GM23248 (cell line): Measurements from ENCODE around the gene PSMG4. TPM values are rescaled to one million over a fixed set of nuclear protein-coding genes. Genes with fewer than 3 reads are reported as not detected.

Experiments used
- DNase-seq: peaks from one replicate; pipeline ENCODE4 v3.0.0-alpha.2; 2015
- H2AFZ ChIP-seq: fragments of 200-600 bp; sonication (generic); 2 replicates; pipeline ENCODE4 v1.6.1; 2016; ENCODE audit warnings: antibody characterized with exemption
- H3F3A ChIP-seq: fragments of 200-600 bp; sonication (generic); 2 replicates; pipeline ENCODE4 v1.6.1; 2016; ENCODE audit warnings: mild to moderate bottlenecking, antibody characterized with exemption, mixed run types; ENCODE audit not compliant: insufficient read depth
- H3K27ac ChIP-seq: fragments of 200-600 bp; sonication (generic); 2 replicates; pipeline ENCODE4 v1.5.1; 2016; ENCODE audit warnings: mild to moderate bottlenecking
- H3K27me3 ChIP-seq: fragments of 200-600 bp; sonication (generic); replicated peaks from 2 replicates; pipeline ENCODE4 v1.6.1; 2016; ENCODE audit warnings: mild to moderate bottlenecking; ENCODE audit not compliant: insufficient read depth
- H3K36me3 ChIP-seq: fragments of 200-600 bp; sonication (generic); 2 replicates; pipeline ENCODE4 v1.6.1; 2016; ENCODE audit warnings: low read depth, mild to moderate bottlenecking
- H3K4me1 ChIP-seq: fragments of 200-600 bp; sonication (generic); 2 replicates; pipeline ENCODE4 v1.6.1; 2016; ENCODE audit warnings: mild to moderate bottlenecking; ENCODE audit not compliant: insufficient read depth
- H3K4me2 ChIP-seq: fragments of 200-600 bp; sonication (generic); one replicate; pipeline ENCODE4 v1.6.1; 2016; ENCODE audit warnings: mild to moderate bottlenecking; ENCODE audit not compliant: unreplicated experiment
- H3K4me3 ChIP-seq: fragments of 200-600 bp; sonication (generic); 2 replicates; pipeline ENCODE4 v1.5.1; 2016; ENCODE audit warnings: mild to moderate bottlenecking
- H3K79me2 ChIP-seq: fragments of 200-600 bp; sonication (generic); 2 replicates; pipeline ENCODE4 v1.6.1; 2016; ENCODE audit warnings: mild to moderate bottlenecking; ENCODE audit not compliant: insufficient read depth
- H3K9ac ChIP-seq: fragments of 200-600 bp; sonication (generic); 2 replicates; pipeline ENCODE4 v1.6.1; 2016; ENCODE audit warnings: mild to moderate bottlenecking
- H3K9me2 ChIP-seq: fragments of 200-600 bp; sonication (generic); 2 replicates; pipeline ENCODE4 v1.6.1; 2016; ENCODE audit warnings: mixed run types, mild to moderate bottlenecking, moderate library complexity; ENCODE audit not compliant: insufficient read depth
- H3K9me3 ChIP-seq: fragments of 200-600 bp; sonication (generic); one replicate; pipeline ENCODE4 v1.6.1; 2017; ENCODE audit warnings: low read depth
- H4K20me1 ChIP-seq: fragments of 200-600 bp; sonication (generic); 2 replicates; pipeline ENCODE4 v1.6.0; 2016; ENCODE audit not compliant: insufficient read depth
- EZH2 ChIP-seq: fragments of 200-600 bp; sonication (generic); IDR thresholded peaks from 2 replicates; pipeline ENCODE4 v1.6.1; 2018; ENCODE audit warnings: antibody characterized with exemption, mild to moderate bottlenecking; ENCODE audit not compliant: insufficient read depth, poor library complexity, severe bottlenecking
- EZH2phosphoT487 ChIP-seq: fragments of 200-600 bp; sonication (generic); IDR thresholded peaks from 2 replicates; pipeline ENCODE4 v1.6.1; 2018; ENCODE audit warnings: antibody characterized with exemption, moderate library complexity, mild to moderate bottlenecking, low read depth; ENCODE audit not compliant: insufficient read depth
- WGBS, 2 experiments: methylation state at CpG; one replicate each; pipeline ENCODE4 v1.1.6; 2015 to 2017; ENCODE audit warnings: low lambda C conversion rate in 2 of 2, low coverage in 1 of 2; ENCODE audit errors: missing lambda C conversion rate in 2 of 2; 5-methylcytosine and 5-hydroxymethylcytosine counted together
- in situ Hi-C: fragments of 300-500 bp; cut with MboI; formaldehyde crosslinking; loops from 2 replicates; pipeline ENCODE4 v1.15.0; 2020
- polyA plus RNA-seq: library from polyadenylated mRNA; unstranded; fragments of >200 nt; fragmentation: Nextera tagmentation; extraction: Ambion mirVana; gene quantifications from 2 replicates; pipeline ENCODE4 v1.2.1, GENCODE V29; 2016
- total RNA-seq: library from RNA; depleted of rRNA; stranded (reverse); fragments of >200 nt; shearing (Covaris generic); gene quantifications from 2 replicates; pipeline ENCODE4 v1.2.3, GENCODE V29; 2014; rRNA removed

PSMG4 gene
- total and polyA plus RNA-seq, 2 experiments from 2014 or later = 20.0 to 46.9 TPM

DNA sequence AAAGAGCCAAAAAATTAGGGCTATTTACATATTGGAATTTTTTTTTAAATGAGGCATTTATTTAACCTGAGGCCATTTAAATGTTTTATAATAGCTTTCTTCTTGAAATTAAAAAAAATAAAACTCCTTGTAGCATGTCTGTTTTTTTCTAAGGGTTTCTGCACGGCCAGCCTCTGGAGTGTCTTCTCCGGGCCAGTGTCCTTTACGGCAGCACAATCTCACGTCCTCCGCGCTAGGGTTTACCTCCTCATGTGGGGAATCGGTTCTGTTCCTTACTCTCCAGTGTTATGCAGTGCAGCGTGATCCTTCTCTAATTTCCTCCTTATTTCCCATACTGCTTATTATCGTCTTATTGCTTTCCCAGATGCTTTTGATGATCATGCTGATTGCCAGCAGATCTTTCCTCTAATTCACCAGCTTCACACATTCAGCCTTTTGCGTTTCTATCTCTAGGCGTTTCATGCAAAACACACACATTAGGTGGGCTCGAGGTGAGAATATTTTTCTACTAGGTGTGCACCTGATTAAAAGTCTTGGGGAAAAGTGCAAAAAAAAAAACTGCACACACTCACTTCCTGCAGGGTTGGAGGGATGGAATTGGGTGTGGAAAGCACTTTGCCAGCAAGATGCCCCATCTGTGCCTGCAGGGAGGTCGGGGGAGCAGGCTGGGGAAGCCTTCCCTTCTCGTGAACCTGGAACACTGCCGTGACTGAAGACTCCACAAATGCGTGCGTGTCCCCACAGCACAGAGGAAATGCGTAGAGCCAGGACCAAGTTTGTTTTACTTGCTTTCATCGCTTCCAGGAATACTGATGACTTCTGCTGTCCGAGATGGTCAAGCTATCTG, 56.1 kb downstream of the PSMG4 start:
- TF ChIP-seq EZH2phosphoT487 (no peak), EZH2 (no peak)

GRCh38 chr6:3315841-3316240, 57.1 kb downstream of the PSMG4 start:
- Histone ChIP-seq H3K9ac (no peak overlapping the region), H3K27me3 (no peaks in the 10 kb centered on the region), H3K79me2 (no peaks in the 10 kb centered on the region), H3K4me1 (no peaks in the 10 kb centered on the region), H4K20me1 (no peaks in the 10 kb centered on the region), H3K27ac (no peak overlapping the region), H3K9me3 (no peaks in the 10 kb centered on the region), H3F3A (no peaks in the 10 kb centered on the region), H3K4me2 (no peak overlapping the region), H3K9me2 (no peaks in the 10 kb centered on the region), H3K36me3 (no peaks in the 10 kb centered on the region), H2AFZ (no peak overlapping the region), H3K4me3 (no peak overlapping the region)
- in situ Hi-C loops = no loop called here
- TF ChIP-seq EZH2phosphoT487 = no peak
- no peak for TF ChIP-seq EZH2
- DNase-seq = no peak
- 89 to 95% methylated on average over 8 of the region's 8 CpGs for WGBS, 2 experiments

More for the DNA sequence above, 56.1 kb downstream of the PSMG4 start:
- no peaks in the 10 kb centered on the region for H4K20me1 ChIP-seq
- no peak overlapping the region for H3K4me3 ChIP-seq
- H3K4me2 ChIP-seq = no peak overlapping the region
- H2AFZ ChIP-seq = no peak overlapping the region
- in situ Hi-C loops = no loop called here
- 87 to 88% methylated on average over 20 of the region's 20 CpGs for WGBS, 2 experiments
- no peak overlapping the region for H3K9ac ChIP-seq
- H3F3A ChIP-seq = no peaks in the 10 kb centered on the region
- no peaks in the 10 kb centered on the region for H3K27me3 ChIP-seq
- no peaks in the 10 kb centered on the region for H3K79me2 ChIP-seq
- H3K36me3 ChIP-seq = no peaks in the 10 kb centered on the region
- no peak for DNase-seq
- no peaks in the 10 kb centered on the region for H3K9me2 ChIP-seq
- no peaks in the 10 kb centered on the region for H3K4me1 ChIP-seq
- H3K9me3 ChIP-seq = no peaks in the 10 kb centered on the region
- no peak overlapping the region for H3K27ac ChIP-seq

DNA sequence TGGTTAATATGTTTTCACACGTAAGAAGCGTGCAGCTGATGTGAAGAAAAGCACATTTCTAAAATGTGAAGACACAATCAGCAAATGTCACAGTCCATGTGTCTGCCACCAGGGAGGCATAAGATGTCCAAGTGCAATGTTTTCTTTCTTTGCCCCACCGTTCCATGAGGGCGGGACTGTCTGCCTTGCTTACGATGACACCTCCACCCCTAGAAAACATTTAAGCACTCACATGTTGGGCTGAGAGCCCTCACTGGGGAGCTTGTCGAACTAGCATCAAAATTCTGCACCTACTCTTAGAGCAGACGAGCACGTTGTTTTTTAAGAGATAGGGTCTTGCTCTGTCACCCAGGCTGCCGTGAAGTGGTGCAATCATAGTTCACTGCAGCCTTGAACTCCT, 57.6 kb downstream of the PSMG4 start:
- in situ Hi-C loops = no loop called here
- WGBS, 2 experiments = 95 to 98% methylated on average over 9 of the region's 9 CpGs
- H3K9me3 ChIP-seq = no peaks in the 10 kb centered on the region
- H3K9ac ChIP-seq = no peak overlapping the region
- no peak overlapping the region for H2AFZ ChIP-seq
- no peaks in the 10 kb centered on the region for H3K4me1 ChIP-seq
- H3K79me2 ChIP-seq = no peaks in the 10 kb centered on the region
- no peak for TF ChIP-seq EZH2
- TF ChIP-seq EZH2phosphoT487 = no peak
- H3K27ac ChIP-seq = no peak overlapping the region
- no peaks in the 10 kb centered on the region for H3F3A ChIP-seq
- no peak overlapping the region for H3K4me3 ChIP-seq
- H4K20me1 ChIP-seq = no peaks in the 10 kb centered on the region
- DNase-seq = no peak
- H3K36me3 ChIP-seq = no peaks in the 10 kb centered on the region
- no peak overlapping the region for H3K4me2 ChIP-seq
- no peaks in the 10 kb centered on the region for H3K27me3 ChIP-seq
- H3K9me2 ChIP-seq = no peaks in the 10 kb centered on the region

GRCh38 chr6:3316818-3317217, 58.1 kb downstream of the PSMG4 start:
- H3K4me3 ChIP-seq = no peak overlapping the region
- H3K4me1 ChIP-seq = no peaks in the 10 kb centered on the region
- H3K79me2 ChIP-seq = no peaks in the 10 kb centered on the region
- no peaks in the 10 kb centered on the region for H3K36me3 ChIP-seq
- no peaks in the 10 kb centered on the region for H3F3A ChIP-seq
- H4K20me1 ChIP-seq = no peaks in the 10 kb centered on the region
- WGBS, 2 experiments = 85 to 91% methylated on average over 8 of the region's 8 CpGs
- no peaks in the 10 kb centered on the region for H3K9me3 ChIP-seq
- in situ Hi-C loops = no loop called here
- H3K9ac ChIP-seq = no peak overlapping the region
- DNase-seq = no peak
- H3K27me3 ChIP-seq = no peaks in the 10 kb centered on the region
- H3K4me2 ChIP-seq = no peak overlapping the region
- no peaks in the 10 kb centered on the region for H3K9me2 ChIP-seq
- TF ChIP-seq EZH2phosphoT487 (no peak), EZH2 (no peak)
- H3K27ac ChIP-seq = no peak overlapping the region
- no peak overlapping the region for H2AFZ ChIP-seq

Other genes starting within 250 kb of the PSMG4 start
- 23.3 and 26.2 TPM in 2 replicates for gene RIPK1, start 190.5 kb upstream of the PSMG4 start, total RNA-seq
- gene RIPK1, start 190.5 kb upstream of the PSMG4 start, polyA plus RNA-seq = 15.3 and 16.1 TPM in 2 replicates
- gene BPHL, start 140.2 kb upstream of the PSMG4 start, total RNA-seq = 8.0 and 8.5 TPM in 2 replicates
- 20.2 and 21.0 TPM in 2 replicates for gene BPHL, start 140.2 kb upstream of the PSMG4 start, polyA plus RNA-seq
- gene TUBB2A, start 101.4 kb upstream of the PSMG4 start, total RNA-seq = 163 and 190 TPM in 2 replicates
- 190 and 195 TPM in 2 replicates for gene TUBB2A, start 101.4 kb upstream of the PSMG4 start, polyA plus RNA-seq
- 8.5 and 10.4 TPM in 2 replicates for gene TUBB2B, start 31.3 kb upstream of the PSMG4 start, total RNA-seq
- gene TUBB2B, start 31.3 kb upstream of the PSMG4 start, polyA plus RNA-seq = 8.1 and 9.0 TPM in 2 replicates
- gene SLC22A23, start 198.1 kb downstream of the PSMG4 start, total RNA-seq = 7.3 and 9.5 TPM in 2 replicates
- gene SLC22A23, start 198.1 kb downstream of the PSMG4 start, polyA plus RNA-seq = 2.4 TPM in 2 replicates